IMR-90 (cell line): ENCODE measurements around the gene IL1RAP. TPM values are rescaled to one million over a fixed set of nuclear protein-coding genes. Genes with fewer than 3 reads are reported as not detected.

Experiments
- ATAC-seq: fragments of 200-7000 bp; cut with Tn5 transposase; 2 replicates; pipeline ENCODE4 v1.9.1; 2020; ENCODE audit warnings: low read depth, mild to moderate bottlenecking, moderate library complexity
- BruUV-seq: library from RNA; stranded (reverse); fragments of 400-500 nt; replicated peaks from 2 replicates; lab custom pipeline; 2021; lab: Mats Ljungman, UMichigan
- CTCF ChIA-PET: fragments of 300-600 bp; formaldehyde crosslinking; extraction: SDS; loops from one replicate; lab custom pipeline; 2021; ENCODE audit warnings: antibody characterized with exemption; lab: Yijun Ruan, JAX
- POLR2A ChIA-PET: fragments of 300-600 bp; sonication (Branson Sonifier 250); formaldehyde crosslinking; loops from one replicate; lab custom pipeline; 2022; ENCODE audit warnings: antibody characterized with exemption; ENCODE audit not compliant: unreplicated experiment; lab: Charles Lee
- DNase-seq: peaks from one replicate; pipeline ENCODE4 v3.0.0; 2013
- H2AFZ ChIP-seq: replicated peaks from 2 replicates; pipeline ENCODE3; 2013; ENCODE audit warnings: low read length, mild to moderate bottlenecking; ENCODE audit not compliant: poor library complexity
- H2AK5ac ChIP-seq: 2 replicates; pipeline ENCODE4 v1.6.1; 2013; ENCODE audit warnings: low read depth, low read length, inconsistent platforms
- H2AK9ac ChIP-seq: replicated peaks from 2 replicates; pipeline ENCODE3; 2013; ENCODE audit warnings: mild to moderate bottlenecking, low read depth, low read length, moderate library complexity; ENCODE audit not compliant: poor library complexity
- H2BK120ac ChIP-seq: 2 replicates; pipeline ENCODE4 v1.6.1; 2013; ENCODE audit warnings: low read depth, low read length, inconsistent platforms
- H2BK15ac ChIP-seq: 3 replicates; pipeline ENCODE4 v1.6.1; 2013; ENCODE audit warnings: low read depth, low read length, inconsistent platforms
- H2BK20ac ChIP-seq: 2 replicates; pipeline ENCODE4 v1.6.1; 2013; ENCODE audit warnings: low read depth, mild to moderate bottlenecking, inconsistent platforms, low read length, moderate library complexity
- H2BK5ac ChIP-seq: 2 replicates; pipeline ENCODE4 v1.6.1; 2013; ENCODE audit warnings: mild to moderate bottlenecking, low read depth, low read length, inconsistent platforms; ENCODE audit not compliant: poor library complexity, severe bottlenecking
- H3K14ac ChIP-seq: replicated peaks from 2 replicates; pipeline ENCODE4 v1.6.1; 2013; ENCODE audit warnings: low read depth, low read length, inconsistent platforms
- H3K18ac ChIP-seq: 2 replicates; pipeline ENCODE4 v1.6.1; 2013; ENCODE audit warnings: low read depth, low read length, control low read depth
- H3K23ac ChIP-seq: 2 replicates; pipeline ENCODE4 v1.6.1; 2013; ENCODE audit warnings: low read depth, low read length, inconsistent platforms
- H3K27ac ChIP-seq: 2 replicates; pipeline ENCODE4 v1.5.1; 2013; ENCODE audit warnings: mild to moderate bottlenecking, control low read depth, low read length; ENCODE audit not compliant: insufficient read depth
- H3K27me3 ChIP-seq: 2 replicates; pipeline ENCODE4 v1.6.1; 2013; ENCODE audit warnings: low read length; ENCODE audit not compliant: control insufficient read depth, insufficient read depth
- H3K36me3 ChIP-seq: 2 replicates; pipeline ENCODE4 v1.6.1; 2013; ENCODE audit warnings: low read length, mixed read lengths; ENCODE audit not compliant: control insufficient read depth, insufficient read depth
- H3K4ac ChIP-seq: 2 replicates; pipeline ENCODE4 v1.6.1; 2013; ENCODE audit warnings: low read depth, low read length, inconsistent platforms
- H3K4me1 ChIP-seq: 2 replicates; pipeline ENCODE4 v1.6.1; 2013; ENCODE audit warnings: low read length, mixed read lengths; ENCODE audit not compliant: control insufficient read depth, insufficient read depth
- H3K4me2 ChIP-seq: 2 replicates; pipeline ENCODE4 v1.6.1; 2013; ENCODE audit warnings: low read depth, mild to moderate bottlenecking, control low read depth, low read length, moderate library complexity
- H3K4me3 ChIP-seq: 2 replicates; pipeline ENCODE4 v1.5.1; 2013; ENCODE audit warnings: low read depth, mild to moderate bottlenecking, control low read depth, low read length, moderate library complexity; ENCODE audit not compliant: insufficient read depth
- H3K56ac ChIP-seq: 2 replicates; pipeline ENCODE4 v1.6.1; 2013; ENCODE audit warnings: low read length, inconsistent platforms; ENCODE audit not compliant: insufficient read depth; ENCODE audit errors: extremely low read depth
- H3K79me1 ChIP-seq, 2 experiments: 2 replicates each; pipeline ENCODE4 v1.6.1; 2013; ENCODE audit warnings: low read length in 2 of 2, inconsistent platforms in 1 of 2, low read depth in 1 of 2
- H3K9ac ChIP-seq: 2 replicates; pipeline ENCODE4 v1.6.1; 2013; ENCODE audit warnings: low read depth, low read length, control low read depth
- H3K9me1 ChIP-seq: 2 replicates; pipeline ENCODE4 v1.6.1; 2013; ENCODE audit warnings: low read length, inconsistent platforms; ENCODE audit not compliant: insufficient read depth
- H3K9me3 ChIP-seq: 2 replicates; pipeline ENCODE4 v1.6.1; 2013; ENCODE audit warnings: low read length; ENCODE audit not compliant: control insufficient read depth, insufficient read depth
- H4K20me1 ChIP-seq: 2 replicates; pipeline ENCODE4 v1.6.1; 2013; ENCODE audit warnings: low read length, inconsistent platforms; ENCODE audit not compliant: insufficient read depth
- H4K5ac ChIP-seq: 2 replicates; pipeline ENCODE4 v1.6.1; 2013; ENCODE audit warnings: mild to moderate bottlenecking, low read depth, low read length, control low read depth
- H4K8ac ChIP-seq, 2 experiments: 2 replicates each; pipeline ENCODE4 v1.6.1; 2013; ENCODE audit warnings: low read depth in 2 of 2, low read length in 2 of 2, control low read depth in 1 of 2, inconsistent platforms in 1 of 2
- H4K91ac ChIP-seq: 2 replicates; pipeline ENCODE4 v1.6.1; 2013; ENCODE audit warnings: low read depth, low read length, inconsistent platforms; ENCODE audit not compliant: insufficient read depth
- BHLHE40 ChIP-seq: fragments of 150-350 bp; IDR thresholded peaks from 2 replicates; pipeline ENCODE4 v1.6.1; 2016; ENCODE audit warnings: mild to moderate bottlenecking, low read depth, low read length
- MAZ ChIP-seq: IDR thresholded peaks from 2 replicates; pipeline ENCODE4 v1.6.1; 2012; ENCODE audit warnings: low read depth, mild to moderate bottlenecking, low read length, improper control_type of control experiment, moderate library complexity, borderline replicate concordance
- POLR2A ChIP-seq: IDR thresholded peaks from 2 replicates; pipeline ENCODE4 v1.6.1; 2012; ENCODE audit warnings: mild to moderate bottlenecking, low read depth, low read length
- RAD21 ChIP-seq: IDR thresholded peaks from 2 replicates; pipeline ENCODE4 v1.6.1; 2012; ENCODE audit warnings: low read length, improper control_type of control experiment
- RFX5 ChIP-seq: IDR thresholded peaks from 2 replicates; pipeline ENCODE4 v1.8.0; 2012; ENCODE audit warnings: low read depth, mild to moderate bottlenecking, low read length, moderate library complexity
- SMC3 ChIP-seq: fragments of 150-350 bp; IDR thresholded peaks from 2 replicates; pipeline ENCODE4 v1.6.1; 2016; ENCODE audit warnings: low read depth, mild to moderate bottlenecking, antibody characterized with exemption, low read length, moderate library complexity
- USF2 ChIP-seq: fragments of 150-350 bp; IDR thresholded peaks from 2 replicates; pipeline ENCODE4 v1.6.1; 2017; ENCODE audit warnings: mild to moderate bottlenecking, antibody characterized with exemption, low read length, low read depth
- dilution Hi-C: fragments of 300-500 bp; cut with HindIII; formaldehyde crosslinking; loops from one replicate; pipeline ENCODE4 v1.14.3; 2018; ENCODE audit warnings: low sequenced_read_pairs; ENCODE audit not compliant: unreplicated experiment
- in situ Hi-C: fragments of 300-500 bp; cut with MboI; formaldehyde crosslinking; loops from 3 replicates; pipeline ENCODE4 v1.14.3; 2019; ENCODE audit warnings: low sequenced_read_pairs, inconsistent platforms, mixed read lengths
- intact Hi-C: fragments of 100-400 bp; cut with micrococcal nuclease; formaldehyde crosslinking; loops from 2 replicates; pipeline ENCODE4 v1.10.0; 2022
- polyA plus RNA-seq, 3 experiments: library from polyadenylated mRNA; depleted of rRNA; stranded (reverse); fragments of >200 nt; gene quantifications; 2 replicates each; pipeline ENCODE4 v1.2.3, GENCODE V29; 2012; ENCODE audit warnings: low replicate concordance in 1 of 3
- total RNA-seq: library from RNA; depleted of rRNA; stranded (reverse); fragments of >200 nt; gene quantifications from 2 replicates; pipeline ENCODE4 v1.2.3, GENCODE V29; 2012

The IL1RAP gene
- total and polyA plus RNA-seq, 2 of the 4 experiments (the other 2 are of a cell fraction) = 8.3 to 11.3 TPM

DNA sequence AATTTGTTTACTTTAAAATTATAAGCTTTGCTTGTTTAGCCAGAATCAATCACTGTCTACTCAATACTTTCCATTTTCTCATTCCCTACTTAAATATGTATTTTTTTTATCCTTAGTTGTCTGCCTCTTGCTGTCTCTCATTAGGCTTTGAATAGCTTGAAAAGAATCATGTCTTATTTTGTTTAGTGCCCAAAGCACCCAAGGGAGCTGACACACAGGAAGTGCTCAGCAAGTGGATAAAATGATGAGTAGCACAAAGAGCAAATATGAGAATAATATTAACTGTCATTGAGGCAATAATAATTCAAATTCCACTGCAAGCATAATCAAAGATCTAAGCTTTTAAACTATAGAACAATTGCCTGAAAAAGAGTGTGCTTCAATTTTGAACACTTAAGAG is 19.0 kb upstream of the IL1RAP start:
- no peak overlapping the region for H2AFZ ChIP-seq
- in situ Hi-C loops (no loop called here), intact Hi-C loops (no loop called here), dilution Hi-C loops (no loop called here)
- ChIA-PET CTCF (interaction anchor here (0.6 kb wide), 1 partner anchor 107 kb away, joined by 3 read pairs; no protein-coding TSS in a partner anchor), POLR2A (no interaction called here)
- ATAC-seq (no peak), DNase-seq (no peak)
- H3K4me2 ChIP-seq = no peak overlapping the region
- no peak overlapping the region for H3K27ac ChIP-seq
- H3K36me3 ChIP-seq = no peaks in the 10 kb centered on the region
- H3K14ac ChIP-seq = no peak overlapping the region
- no peak overlapping the region for H2BK20ac ChIP-seq
- H4K91ac ChIP-seq = no peak overlapping the region
- H3K79me1 ChIP-seq = no peaks in the 10 kb centered on the region
- H2BK15ac ChIP-seq = no peak overlapping the region
- TF ChIP-seq MAZ = no peak
- TF ChIP-seq RFX5 = no peak
- TF ChIP-seq SMC3 = no peak
- TF ChIP-seq BHLHE40 = no peak
- no peak for TF ChIP-seq USF2
- no peak for TF ChIP-seq POLR2A
- no peak for TF ChIP-seq RAD21
- no peak overlapping the region for H3K23ac ChIP-seq
- no peaks in the 10 kb centered on the region for H3K9me3 ChIP-seq
- H3K56ac ChIP-seq = no peak overlapping the region
- H2BK5ac ChIP-seq = no peak overlapping the region
- no peak overlapping the region for H3K18ac ChIP-seq
- H3K4ac ChIP-seq = no peak overlapping the region
- H4K8ac ChIP-seq = no peak overlapping the region
- no TSS peak for BruUV-seq
- no peaks in the 10 kb centered on the region for H4K20me1 ChIP-seq
- no peak overlapping the region for H2BK120ac ChIP-seq
- no peak overlapping the region for H3K4me3 ChIP-seq
- no peaks in the 10 kb centered on the region for H3K9me1 ChIP-seq
- no peak overlapping the region for H2AK5ac ChIP-seq
- no peaks in the 10 kb centered on the region; the same call in 1 of the 2 replicates for H3K27me3 ChIP-seq
- no peak overlapping the region for H4K5ac ChIP-seq
- no peak overlapping the region for H2AK9ac ChIP-seq
- no peaks in the 10 kb centered on the region for H3K4me1 ChIP-seq
- H3K9ac ChIP-seq = no peak overlapping the region
